ENCODE data around the gene HAAO. TPM values are rescaled to one million over a fixed set of nuclear protein-coding genes. Genes with fewer than 3 reads are reported as not detected.
"Not testable (repeated sequence)": the region's sequence is repeated elsewhere in the genome, so short reads cannot be mapped to it uniquely, and the experiment has no call there.

The HAAO gene
- total RNA-seq, 4 donors from 2014 or later: 15.7 to 96.9 (median 49.7) TPM

GRCh38 chr2:42733852-42734251, 58.5 kb downstream of the HAAO start:
- no peak overlapping the region for H3K4me3 ChIP-seq
- H3K27me3 ChIP-seq: no peaks in the 10 kb centered on the region
- no peaks in the 10 kb centered on the region for H3K4me1 ChIP-seq
- H3K36me3 ChIP-seq: peaks cover 0 to 3% (median 0%) of the 10 kb centered on the region in 3 donors
- H3K27ac ChIP-seq: no peak overlapping the region
- no peak for DNase-seq
- H3K9me3 ChIP-seq: peaks cover 0 to 4% (median 0%) of the 10 kb centered on the region in 4 donors
- no peak for TF ChIP-seq POLR2A (IDR thresholded peaks at IDR 0.05)
- TF ChIP-seq, protein P1, sequence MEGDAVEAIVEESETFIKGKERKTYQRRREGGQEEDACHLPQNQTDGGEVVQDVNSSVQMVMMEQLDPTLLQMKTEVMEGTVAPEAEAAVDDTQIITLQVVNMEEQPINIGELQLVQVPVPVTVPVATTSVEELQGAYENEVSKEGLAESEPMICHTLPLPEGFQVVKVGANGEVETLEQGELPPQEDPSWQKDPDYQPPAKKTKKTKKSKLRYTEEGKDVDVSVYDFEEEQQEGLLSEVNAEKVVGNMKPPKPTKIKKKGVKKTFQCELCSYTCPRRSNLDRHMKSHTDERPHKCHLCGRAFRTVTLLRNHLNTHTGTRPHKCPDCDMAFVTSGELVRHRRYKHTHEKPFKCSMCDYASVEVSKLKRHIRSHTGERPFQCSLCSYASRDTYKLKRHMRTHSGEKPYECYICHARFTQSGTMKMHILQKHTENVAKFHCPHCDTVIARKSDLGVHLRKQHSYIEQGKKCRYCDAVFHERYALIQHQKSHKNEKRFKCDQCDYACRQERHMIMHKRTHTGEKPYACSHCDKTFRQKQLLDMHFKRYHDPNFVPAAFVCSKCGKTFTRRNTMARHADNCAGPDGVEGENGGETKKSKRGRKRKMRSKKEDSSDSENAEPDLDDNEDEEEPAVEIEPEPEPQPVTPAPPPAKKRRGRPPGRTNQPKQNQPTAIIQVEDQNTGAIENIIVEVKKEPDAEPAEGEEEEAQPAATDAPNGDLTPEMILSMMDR (IDR thresholded peaks at IDR 0.05): no peak

DNA sequence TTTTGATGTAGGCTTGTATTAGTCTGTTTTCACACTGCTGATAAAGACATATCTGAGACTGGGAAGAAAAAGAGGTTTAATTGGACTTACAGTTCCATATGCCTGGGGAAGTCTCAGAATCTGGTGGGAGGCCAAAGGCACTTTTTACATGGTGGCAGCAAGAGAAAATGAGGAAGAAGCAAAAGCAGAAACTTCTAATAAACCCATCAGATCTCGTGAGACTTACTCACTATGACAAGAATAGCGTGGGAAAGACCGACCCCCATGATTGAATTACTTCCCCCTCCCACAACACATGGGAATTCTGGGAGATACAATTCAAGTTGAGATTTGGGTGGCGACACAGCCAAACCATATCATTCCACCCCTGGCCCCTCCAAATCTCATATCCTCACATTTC, 61.1 kb downstream of the HAAO start:
- not testable (repeated sequence) for H3K4me3 ChIP-seq, H3K27ac ChIP-seq, H3K36me3 ChIP-seq, H3K4me1 ChIP-seq, DNase-seq, H3K27me3 ChIP-seq, H3K9me3 ChIP-seq

- DNase-seq: no peak
- TF ChIP-seq, protein P1 (IDR thresholded peaks at IDR 0.05): no peak
- TF ChIP-seq POLR2A (IDR thresholded peaks at IDR 0.05): no peak
Measured at GRCh38 chr2:42726680-42727079, 65.7 kb downstream of the HAAO start.

DNA sequence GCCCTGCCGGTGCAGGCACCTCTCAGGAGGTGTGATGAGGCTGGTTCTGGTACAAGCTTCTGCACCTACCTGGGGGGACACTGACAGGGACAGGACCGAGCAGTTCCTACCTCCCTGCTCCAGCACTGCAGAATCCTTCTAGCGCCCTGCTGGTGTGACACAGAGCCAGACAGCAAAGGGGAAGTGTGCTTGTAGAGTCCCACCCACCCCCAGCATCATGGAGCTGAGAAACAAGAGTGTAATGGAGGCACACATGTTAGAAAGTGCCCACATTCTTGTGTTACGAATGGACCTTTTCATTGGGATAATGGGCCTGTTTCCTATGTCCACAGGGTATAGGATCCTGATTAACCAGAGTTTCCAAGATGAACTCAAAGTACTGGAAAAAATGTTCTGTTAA, 66.7 kb downstream of the HAAO start:
- Histone ChIP-seq H3K36me3 (no peaks in the 10 kb centered on the region), H3K27me3 (no peaks in the 10 kb centered on the region), H3K27ac (no peak overlapping the region), H3K9me3 (peaks cover 0 to 4% (median 0%) of the 10 kb centered on the region in 4 donors), H3K4me3 (no peak overlapping the region), H3K4me1 (peaks cover 0 to 23% (median 1%) of the 10 kb centered on the region in 4 donors)
- TF ChIP-seq POLR2A (IDR thresholded peaks at IDR 0.05): no peak
- TF ChIP-seq, protein P1 (IDR thresholded peaks at IDR 0.05): no peak
- DNase-seq: no peak

More at GRCh38 chr2:42726680-42727079, 65.7 kb downstream of the HAAO start:
- H3K4me3 ChIP-seq: no peak overlapping the region
- no peaks in the 10 kb centered on the region for H3K36me3 ChIP-seq
- H3K27me3 ChIP-seq: no peaks in the 10 kb centered on the region
- peaks cover 0 to 22% (median 1%) of the 10 kb centered on the region in 4 donors for H3K4me1 ChIP-seq
- H3K27ac ChIP-seq: no peak overlapping the region
- H3K9me3 ChIP-seq: peaks cover 0 to 4% (median 0%) of the 10 kb centered on the region in 4 donors

DNA sequence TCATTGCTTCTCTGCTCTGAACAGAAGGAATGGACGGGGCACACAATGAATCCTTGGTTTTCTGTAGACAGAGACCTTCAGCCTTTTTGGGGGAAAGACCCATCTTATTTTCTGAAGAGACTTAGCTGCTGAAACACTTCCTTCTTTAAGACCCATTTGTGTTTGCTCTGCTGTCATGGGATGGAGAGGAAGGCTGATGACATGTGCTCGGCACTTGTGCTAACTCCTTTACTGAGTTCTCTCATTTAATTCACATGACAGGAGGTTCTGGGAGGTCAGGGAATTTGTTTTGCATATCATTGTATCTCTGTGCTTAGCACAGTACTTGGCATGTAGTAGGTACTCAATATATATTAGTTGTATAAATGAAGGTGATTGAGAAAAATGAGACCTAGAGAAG, 67.5 kb downstream of the HAAO start:
- no peak for DNase-seq
- H3K9me3 ChIP-seq: peaks cover 0 to 2% (median 0%) of the 10 kb centered on the region in 4 donors
- TF ChIP-seq, protein P1 (IDR thresholded peaks at IDR 0.05): no peak
- no peak for TF ChIP-seq POLR2A (IDR thresholded peaks at IDR 0.05)
- H3K4me3 ChIP-seq: no peak overlapping the region
- H3K27ac ChIP-seq: no peak overlapping the region
- H3K4me1 ChIP-seq: peaks cover 0 to 23% (median 1%) of the 10 kb centered on the region in 4 donors
- no peaks in the 10 kb centered on the region for H3K36me3 ChIP-seq
- no peaks in the 10 kb centered on the region for H3K27me3 ChIP-seq

GRCh38 chr2:42723465-42723864, 68.9 kb downstream of the HAAO start:
- Histone ChIP-seq H3K4me3 (no peak overlapping the region), H3K27ac (no peak overlapping the region), H3K9me3 (no peaks in the 10 kb centered on the region), H3K36me3 (no peaks in the 10 kb centered on the region), H3K27me3 (no peaks in the 10 kb centered on the region), H3K4me1 (peaks cover 0 to 23% (median 1%) of the 10 kb centered on the region in 4 donors)
- no peak for DNase-seq
- TF ChIP-seq, protein P1 (IDR thresholded peaks at IDR 0.05): no peak
- TF ChIP-seq POLR2A (IDR thresholded peaks at IDR 0.05): no peak

All from Peyer's patch (tissue), 4 donors.